Measurements from ENCODE around the gene MBOAT2. TPM values are rescaled to one million over a fixed set of nuclear protein-coding genes. Genes with fewer than 3 reads are reported as not detected.

Gene MBOAT2
- total and polyA plus RNA-seq, 2 experiments from 2014 or later, result 15.9 to 22.7 TPM

- no peaks in the 10 kb centered on the region for H3K27me3 ChIP-seq (ENCODE audit: insufficient read depth)
- H3K27ac ChIP-seq (ENCODE audit: low read depth), result no peak overlapping the region
- Mint-ChIP-seq H3K9me3 (peaks cover 29% of the 10 kb centered on the region), H3K27me3 (ENCODE audit: insufficient read depth, low read depth, poor library complexity) (no peaks in the 10 kb centered on the region), H3K36me3 (ENCODE audit: low read depth) (peaks cover 36% of the 10 kb centered on the region), H3K4me1 (peaks cover 10% of the 10 kb centered on the region), H3K27ac (no peak overlapping the region), H3K4me3 (no peak overlapping the region)
- no peak overlapping the region for H2AFZ ChIP-seq
- no peak for DNase-seq (ENCODE audit: low spot score)
- ATAC-seq, result no peak
- 0 out of 2 replicates have a peak, but pooled peaks cover 9% of the 10 kb centered on the region for H3K79me2 ChIP-seq (replicated peaks; ENCODE audit: insufficient read depth)
- H3K4me1 ChIP-seq (ENCODE audit: insufficient read depth), result peaks cover 6% of the 10 kb centered on the region; the same call in 1 of the 2 replicates
- no peaks in the 10 kb centered on the region for H4K20me1 ChIP-seq (replicated peaks; ENCODE audit: insufficient read depth)
- no peak overlapping the region for H3K4me3 ChIP-seq
- H3K36me3 ChIP-seq (ENCODE audit: insufficient read depth), result no peaks in the 10 kb centered on the region
- no peaks in the 10 kb centered on the region for H3K9me2 ChIP-seq (ENCODE audit: insufficient read depth)
- no peak for TF ChIP-seq JUNB (IDR thresholded peaks at IDR 0.05; ENCODE audit: unreplicated experiment)
- no peak for TF ChIP-seq ZNF331 (CRISPR knock-in tag; IDR thresholded peaks at IDR 0.05; ENCODE audit: low read depth)
- TF ChIP-seq POLR2AphosphoS5 (IDR thresholded peaks at IDR 0.05; ENCODE audit: low read depth), result no peak
- no peak for TF ChIP-seq NANOG (IDR thresholded peaks at IDR 0.05; ENCODE audit: borderline replicate concordance)
- TF ChIP-seq ZNF114 (CRISPR knock-in tag; IDR thresholded peaks at IDR 0.05), result no peak
- no peak for TF ChIP-seq CREB1 (CRISPR knock-in tag; IDR thresholded peaks at IDR 0.05; ENCODE audit: low read depth)
- TF ChIP-seq, protein P1, sequence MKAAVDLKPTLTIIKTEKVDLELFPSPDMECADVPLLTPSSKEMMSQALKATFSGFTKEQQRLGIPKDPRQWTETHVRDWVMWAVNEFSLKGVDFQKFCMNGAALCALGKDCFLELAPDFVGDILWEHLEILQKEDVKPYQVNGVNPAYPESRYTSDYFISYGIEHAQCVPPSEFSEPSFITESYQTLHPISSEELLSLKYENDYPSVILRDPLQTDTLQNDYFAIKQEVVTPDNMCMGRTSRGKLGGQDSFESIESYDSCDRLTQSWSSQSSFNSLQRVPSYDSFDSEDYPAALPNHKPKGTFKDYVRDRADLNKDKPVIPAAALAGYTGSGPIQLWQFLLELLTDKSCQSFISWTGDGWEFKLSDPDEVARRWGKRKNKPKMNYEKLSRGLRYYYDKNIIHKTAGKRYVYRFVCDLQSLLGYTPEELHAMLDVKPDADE (IDR thresholded peaks at IDR 0.05), result no peak
- TF ChIP-seq REST (IDR thresholded peaks at IDR 0.05; ENCODE audit: unreplicated experiment), result no peak
- no peak for TF ChIP-seq ZNF462 (CRISPR knock-in tag; IDR thresholded peaks at IDR 0.05)
- no peak for TF ChIP-seq CTCF (conservative IDR thresholded peaks at IDR 0.05; ENCODE audit: low read depth in 2 of 2)
- TF ChIP-seq EZH2 (IDR thresholded peaks at IDR 0.05; ENCODE audit: low read depth, unreplicated experiment), result no peak
- no peak for TF ChIP-seq EZH2phosphoT487 (IDR thresholded peaks at IDR 0.05; ENCODE audit: unreplicated experiment)
- TF ChIP-seq STAT1 (IDR thresholded peaks at IDR 0.05; ENCODE audit: unreplicated experiment), result no peak
- H3F3A ChIP-seq (replicated peaks; ENCODE audit: low read depth), result no peaks in the 10 kb centered on the region
- H3K4me2 ChIP-seq, result no peak overlapping the region
Measured at GRCh38 chr2:8915941-8916340, 87.5 kb downstream of the MBOAT2 start.

All from GM23338 (cell line).